Thoracic aorta (tissue), 2 donors: ENCODE data around the gene TTI1. TPM values are rescaled to one million over a fixed set of nuclear protein-coding genes. Genes with fewer than 3 reads are reported as not detected.

Experiments used
- ATAC-seq: fragments of 150-250 bp; one replicate; pipeline ENCODE4 v1.8.0; 2017; ENCODE audit warnings: low read depth; ENCODE audit not compliant: insufficient number of reproducible peaks, low FRiP score
- DNase-seq: peaks from one replicate; pipeline ENCODE4 v3.0.0-alpha.2; 2020; ENCODE audit warnings: low spot score
- H3K27ac ChIP-seq, 2 donors: fragments of 200-600 bp; sonication (generic); 1 replicate in 1 of 2; 2 replicates in 1 of 2; pipeline ENCODE4 v1.5.1; 2016; ENCODE audit warnings: mild to moderate bottlenecking in 2 of 2, moderate library complexity in 2 of 2
- H3K27me3 ChIP-seq: fragments of 200-600 bp; sonication (generic); replicated peaks from 2 replicates; pipeline ENCODE4 v1.6.0; 2016; ENCODE audit warnings: mild to moderate bottlenecking; ENCODE audit not compliant: insufficient read depth
- H3K36me3 ChIP-seq: fragments of 200-600 bp; sonication (generic); one replicate; pipeline ENCODE4 v1.5.1; 2016
- H3K4me1 ChIP-seq, 2 donors: fragments of 200-600 bp; sonication (generic); 1 replicate in 1 of 2; 2 replicates in 1 of 2; pipeline versions ENCODE4 v1.5.1 to v1.6.0; 2016; ENCODE audit warnings: low read depth in 2 of 2, mild to moderate bottlenecking in 1 of 2; ENCODE audit not compliant: control insufficient read depth in 1 of 2
- H3K4me3 ChIP-seq: fragments of 200-600 bp; sonication (generic); 2 replicates; pipeline ENCODE4 v1.5.1; 2016; ENCODE audit warnings: mild to moderate bottlenecking
- H3K9me3 ChIP-seq: fragments of 200-600 bp; sonication (generic); 2 replicates; pipeline ENCODE4 v1.5.1; 2016
- CTCF ChIP-seq: fragments of 200-600 bp; sonication (generic); IDR thresholded peaks from one replicate; pipeline ENCODE4 v1.5.1; 2019; ENCODE audit warnings: antibody characterized with exemption
- total RNA-seq, 2 donors: library from RNA; depleted of rRNA; stranded (reverse); fragments of >200 nt; gene quantifications; one replicate each; pipeline versions ENCODE4 v1.1.0 to v1.2.3, GENCODE V29; 2016

TTI1 gene
- total RNA-seq, 2 donors from 2014 or later = 12.2 to 20.1 TPM

- Histone ChIP-seq H3K9me3 (no peaks in the 10 kb centered on the region), H3K4me3 (no peak overlapping the region), H3K4me1 (peaks cover 0 to 15% of the 10 kb centered on the region in 2 donors), H3K27ac (no peak overlapping the region), H3K27me3 (no peaks in the 10 kb centered on the region), H3K36me3 (peaks cover 30% of the 10 kb centered on the region)
- DNase-seq (no peak), ATAC-seq (no peak)
- TF ChIP-seq CTCF = no peak
Measured at GRCh38 chr20:38066969-38067716, 33.9 kb upstream of the TTI1 start.

GRCh38 chr20:38065764-38066375, 32.6 kb upstream of the TTI1 start:
- H3K36me3 ChIP-seq = peaks cover 28% of the 10 kb centered on the region
- no peaks in the 10 kb centered on the region for H3K27me3 ChIP-seq
- ATAC-seq = no peak
- H3K9me3 ChIP-seq = no peaks in the 10 kb centered on the region
- H3K4me1 ChIP-seq = peaks cover 0 to 15% of the 10 kb centered on the region in 2 donors
- no peak overlapping the region for H3K4me3 ChIP-seq
- no peak for TF ChIP-seq CTCF
- no peak overlapping the region for H3K27ac ChIP-seq
- no peak for DNase-seq

- Histone ChIP-seq H3K27me3 (no peaks in the 10 kb centered on the region), H3K4me3 (no peak overlapping the region), H3K27ac (no peak overlapping the region), H3K9me3 (no peaks in the 10 kb centered on the region), H3K4me1 (peaks cover 0 to 15% of the 10 kb centered on the region in 2 donors), H3K36me3 (peaks cover 42% of the 10 kb centered on the region)
- no peak for TF ChIP-seq CTCF
- ATAC-seq (no peak), DNase-seq (no peak)
Measured at GRCh38 chr20:38063911-38064530, 30.8 kb upstream of the TTI1 start.

- Histone ChIP-seq H3K27ac (no peak overlapping the region), H3K27me3 (no peaks in the 10 kb centered on the region), H3K9me3 (no peaks in the 10 kb centered on the region), H3K4me1 (peaks cover 0 to 15% of the 10 kb centered on the region in 2 donors), H3K4me3 (no peak overlapping the region), H3K36me3 (peaks cover 43% of the 10 kb centered on the region)
- ATAC-seq (no peak), DNase-seq (no peak)
- no peak for TF ChIP-seq CTCF
Measured at GRCh38 chr20:38062890-38063289, 29.6 kb upstream of the TTI1 start.

- peaks cover 36% of the 10 kb centered on the region for H3K36me3 ChIP-seq
Measured at GRCh38 chr20:38061109-38061508, 27.9 kb upstream of the TTI1 start.

More at GRCh38 chr20:38061109-38061508, 27.9 kb upstream of the TTI1 start:
- no peaks in the 10 kb centered on the region for H3K27me3 ChIP-seq
- peaks cover 0 to 8% of the 10 kb centered on the region in 2 donors for H3K4me1 ChIP-seq
- H3K27ac ChIP-seq = no peak overlapping the region
- ATAC-seq (no peak), DNase-seq (no peak)
- no peaks in the 10 kb centered on the region for H3K9me3 ChIP-seq
- no peak overlapping the region for H3K4me3 ChIP-seq
- no peak for TF ChIP-seq CTCF
